Hepatocyte (in vitro differentiated cells): ENCODE data around the gene ETFB.

Source experiments
- EZH2 ChIP-seq: fragments of 200-600 bp; sonication (generic); IDR thresholded peaks from 2 replicates; pipeline ENCODE4 v1.6.1; 2016; ENCODE audit warnings: antibody characterized with exemption, mild to moderate bottlenecking, borderline replicate concordance
- TF ChIP-seq, protein P1 (sequence below): fragments of 200-600 bp; sonication (generic); IDR thresholded peaks from 2 replicates; pipeline ENCODE4 v1.5.1; 2016; ENCODE audit warnings: antibody characterized with exemption, mild to moderate bottlenecking; ENCODE audit not compliant: poor library complexity

DNA sequence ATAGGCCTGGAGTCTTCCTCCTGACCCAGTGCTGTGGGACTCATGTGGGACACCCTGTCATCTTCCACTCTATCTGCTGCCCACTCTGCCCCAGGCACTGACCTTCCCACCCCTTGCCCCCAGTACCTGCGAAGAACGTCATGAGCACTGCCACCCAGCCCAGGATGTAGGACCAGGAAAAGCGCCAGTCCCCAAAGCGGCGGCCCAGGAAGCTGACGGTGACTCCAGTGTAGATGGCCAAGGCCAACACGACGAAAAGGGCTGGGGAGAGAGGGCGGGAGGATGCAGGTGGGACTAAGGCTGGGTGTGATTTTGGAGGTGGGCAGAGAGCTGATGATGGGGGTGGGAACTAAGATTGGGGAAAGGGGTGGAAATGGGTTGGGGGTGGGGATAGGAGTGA is 14.2 kb upstream of the ETFB start:
- TF ChIP-seq EZH2, result no peak
- TF ChIP-seq, protein P1, sequence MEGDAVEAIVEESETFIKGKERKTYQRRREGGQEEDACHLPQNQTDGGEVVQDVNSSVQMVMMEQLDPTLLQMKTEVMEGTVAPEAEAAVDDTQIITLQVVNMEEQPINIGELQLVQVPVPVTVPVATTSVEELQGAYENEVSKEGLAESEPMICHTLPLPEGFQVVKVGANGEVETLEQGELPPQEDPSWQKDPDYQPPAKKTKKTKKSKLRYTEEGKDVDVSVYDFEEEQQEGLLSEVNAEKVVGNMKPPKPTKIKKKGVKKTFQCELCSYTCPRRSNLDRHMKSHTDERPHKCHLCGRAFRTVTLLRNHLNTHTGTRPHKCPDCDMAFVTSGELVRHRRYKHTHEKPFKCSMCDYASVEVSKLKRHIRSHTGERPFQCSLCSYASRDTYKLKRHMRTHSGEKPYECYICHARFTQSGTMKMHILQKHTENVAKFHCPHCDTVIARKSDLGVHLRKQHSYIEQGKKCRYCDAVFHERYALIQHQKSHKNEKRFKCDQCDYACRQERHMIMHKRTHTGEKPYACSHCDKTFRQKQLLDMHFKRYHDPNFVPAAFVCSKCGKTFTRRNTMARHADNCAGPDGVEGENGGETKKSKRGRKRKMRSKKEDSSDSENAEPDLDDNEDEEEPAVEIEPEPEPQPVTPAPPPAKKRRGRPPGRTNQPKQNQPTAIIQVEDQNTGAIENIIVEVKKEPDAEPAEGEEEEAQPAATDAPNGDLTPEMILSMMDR, result no peak
